Adrenal gland (tissue), 12 donors: ENCODE measurements around the gene PUS3. TPM values are rescaled to one million over a fixed set of nuclear protein-coding genes. Genes with fewer than 3 reads are reported as not detected.

ENCODE experiments used
- DNase-seq, 7 donors: peaks; one replicate each; pipeline ENCODE4 v3.0.0-alpha.2; 2019 to 2020
- H3K27ac ChIP-seq, 5 donors: fragments of 200-600 bp; sonication (generic) in 4 of 5; 1 replicate in 3 of 5; 2 replicates in 2 of 5; pipeline versions ENCODE4 v1.5.1 to v1.8.0; 2016 to 2020; ENCODE audit warnings: mild to moderate bottlenecking in 1 of 5
- H3K27me3 ChIP-seq: fragments of 200-600 bp; 2 replicates; pipeline ENCODE4 v1.8.0; 2021
- H3K36me3 ChIP-seq, 2 donors: fragments of 200-600 bp; replicated peaks in 1 of 2; 1 replicate in 1 of 2; 2 replicates in 1 of 2; pipeline versions ENCODE4 v1.5.1 to v1.8.0; 2018 to 2022
- H3K4me1 ChIP-seq, 2 donors: fragments of 200-600 bp; replicated peaks in 1 of 2; 1 replicate in 1 of 2; 2 replicates in 1 of 2; pipeline versions ENCODE4 v1.5.1 to v1.8.0; 2018 to 2021
- H3K4me3 ChIP-seq, 4 donors: fragments of 200-600 bp; sonication (generic) in 3 of 4; one replicate each; pipeline ENCODE4 v1.5.1; 2016 to 2018
- H3K9me3 ChIP-seq, 3 donors: fragments of 200-600 bp; sonication (generic) in 1 of 3; replicated peaks in 1 of 3; 1 replicate in 2 of 3; 2 replicates in 1 of 3; pipeline versions ENCODE4 v1.5.1 to v1.8.0; 2016 to 2021
- POLR2A ChIP-seq, 2 donors: fragments of 450-650 bp; IDR thresholded peaks; one replicate each; pipeline ENCODE4 v1.6.1; 2017; ENCODE audit warnings: antibody characterized with exemption in 2 of 2, mild to moderate bottlenecking in 2 of 2, moderate library complexity in 1 of 2
- WGBS, 4 donors: extraction: QIAGEN DNeasy Blood & Tissue Kit in 2 of 4; methylation state at CpG; one replicate each; pipeline versions ENCODE4 v1.1.5 to v1.1.7; 2013 to 2017; 5-methylcytosine and 5-hydroxymethylcytosine counted together
- intact Hi-C, 2 donors: fragments of 100-400 bp; cut with DNase I; formaldehyde crosslinking; loops; one replicate each; pipeline versions ENCODE4 v1.14.1 to v1.15.0; 2022 to 2023
- polyA plus RNA-seq, 3 donors: library from polyadenylated mRNA; stranded (reverse); fragments of 200-250 nt in 2 of 3; fragments of 350-450 nt in 1 of 3; fragmentation: Illumina TruSeq in 1 of 3; extraction: RNeasy Lipid Tissue Mini Kit (QIAGEN cat#74804) in 1 of 3; gene quantifications; one replicate each; pipeline ENCODE4 v1.2.3, GENCODE V29; 2013 to 2014
- total RNA-seq, 9 donors: library from RNA; depleted of rRNA in 4 of 9; stranded (reverse); fragments of >200 nt in 4 of 9; fragments of 120-200 nt in 1 of 9; fragmentation: NEBNext Ultra II Directional in 1 of 9; extraction: Animal tissue kit (Norgen Biotek cat#: 25700) in 1 of 9; gene quantifications; one replicate each; pipeline versions ENCODE4 v1.1.0 to v1.2.4, GENCODE V29; 2013 to 2023
- TF ChIP-seq, protein P1 (sequence below), 6 experiments: fragments of 450-650 bp in 4 of 6; fragments of 200-600 bp in 2 of 6; sonication (generic) in 1 of 6; IDR thresholded peaks; 1 replicate in 5 of 6; 2 replicates in 1 of 6; pipeline versions ENCODE4 v1.5.1 to v1.8.0; 2016 to 2021; ENCODE audit warnings: antibody characterized with exemption in 6 of 6, mild to moderate bottlenecking in 2 of 6, moderate library complexity in 1 of 6
- donor health status: healthy with polysubstance abuse.
- donor health status: Bipolar disorder and iron deficiency.
- donor health status: DM: yes; HTN: yes; CAD: no.
- donor health status: DM: no; HTN: no; CAD: no.
- donor health status: DM: no; HTN: no; CAD: no.
- donor health status: DM: yes; HTN: yes; CAD: no.

The PUS3 gene
- total and polyA plus RNA-seq, 12 donors, result 5.8 to 37.9 (median 15.2) TPM

DNA sequence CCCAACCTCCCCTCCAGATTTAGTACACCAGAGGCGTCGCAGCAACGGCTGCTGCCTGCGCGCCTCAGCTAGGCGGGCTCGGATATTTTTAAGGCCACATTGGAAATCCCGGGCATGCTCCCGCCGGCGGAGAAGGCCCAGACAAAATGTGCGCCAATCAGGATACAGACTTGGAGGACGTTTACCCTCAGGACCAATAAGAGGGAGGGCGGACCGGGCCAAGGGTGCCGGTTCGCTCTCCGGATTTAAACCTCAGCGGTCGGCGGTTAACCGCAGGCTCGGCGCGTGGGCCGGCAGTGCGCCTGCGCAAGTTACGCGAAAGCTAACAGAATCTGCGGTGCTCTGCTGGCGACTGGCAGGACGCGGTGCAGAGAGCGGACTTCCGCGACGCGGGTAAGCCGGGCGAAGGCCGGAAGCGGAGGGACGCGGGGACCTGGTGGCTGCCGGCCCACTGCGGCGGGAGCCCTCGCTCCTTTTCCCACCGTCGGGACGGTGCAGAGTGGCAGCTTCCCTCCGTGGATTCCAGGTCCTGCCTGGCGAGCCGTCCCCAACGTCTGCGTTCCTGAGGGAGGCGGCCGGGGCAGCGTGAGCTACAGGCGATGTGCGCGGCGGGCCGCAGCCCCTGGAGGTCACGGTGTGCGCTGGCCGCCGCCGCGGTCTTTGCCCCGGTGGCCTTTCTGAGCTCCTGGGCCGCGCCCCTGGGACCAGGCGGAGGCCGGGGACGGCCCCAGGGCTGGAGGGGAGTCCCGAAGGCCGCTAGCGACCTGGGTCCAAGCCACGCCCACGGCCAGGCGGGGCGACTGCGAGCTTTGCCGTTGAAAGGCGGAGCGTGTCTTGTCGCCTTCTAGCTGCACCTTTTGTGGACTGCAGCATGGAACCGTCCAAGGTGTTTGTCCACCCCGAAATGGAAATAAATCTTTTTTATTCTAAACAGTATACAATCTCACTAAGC, 15.4 kb downstream of the PUS3 start, which contains the start of gene HYLS1:
Gene HYLS1, plus strand, starts transcription at position 296 of the 952 bp plus-strand sequence. CDS start 11,701 bp downstream, outside the sequence.
- Histone ChIP-seq H3K36me3 (no peaks in the 10 kb centered on the region), H3K4me1 (peaks cover 0 to 21% of the 10 kb centered on the region in 2 donors), H3K27me3 (no peaks in the 10 kb centered on the region), H3K9me3 (no peaks in the 10 kb centered on the region), H3K4me3 (peak within 1 kb of the TSS; percentile 34 to 84 (median 68)), H3K27ac (peak within 1 kb of the TSS; percentile 88 to 98 (median 94))
- DNase-seq, result peak; percentile 95 to 98 (median 97)
- TF ChIP-seq, protein P1, sequence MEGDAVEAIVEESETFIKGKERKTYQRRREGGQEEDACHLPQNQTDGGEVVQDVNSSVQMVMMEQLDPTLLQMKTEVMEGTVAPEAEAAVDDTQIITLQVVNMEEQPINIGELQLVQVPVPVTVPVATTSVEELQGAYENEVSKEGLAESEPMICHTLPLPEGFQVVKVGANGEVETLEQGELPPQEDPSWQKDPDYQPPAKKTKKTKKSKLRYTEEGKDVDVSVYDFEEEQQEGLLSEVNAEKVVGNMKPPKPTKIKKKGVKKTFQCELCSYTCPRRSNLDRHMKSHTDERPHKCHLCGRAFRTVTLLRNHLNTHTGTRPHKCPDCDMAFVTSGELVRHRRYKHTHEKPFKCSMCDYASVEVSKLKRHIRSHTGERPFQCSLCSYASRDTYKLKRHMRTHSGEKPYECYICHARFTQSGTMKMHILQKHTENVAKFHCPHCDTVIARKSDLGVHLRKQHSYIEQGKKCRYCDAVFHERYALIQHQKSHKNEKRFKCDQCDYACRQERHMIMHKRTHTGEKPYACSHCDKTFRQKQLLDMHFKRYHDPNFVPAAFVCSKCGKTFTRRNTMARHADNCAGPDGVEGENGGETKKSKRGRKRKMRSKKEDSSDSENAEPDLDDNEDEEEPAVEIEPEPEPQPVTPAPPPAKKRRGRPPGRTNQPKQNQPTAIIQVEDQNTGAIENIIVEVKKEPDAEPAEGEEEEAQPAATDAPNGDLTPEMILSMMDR (IDR thresholded peaks at IDR 0.05), result peak in 3 of 6 experiments; percentile 15 to 27 (median 21)
- peak; percentile 71 to 97 for TF ChIP-seq POLR2A (IDR thresholded peaks at IDR 0.05)
- intact Hi-C loops, result no loop called here
- 0% methylated on average over 31 to 91 of the region's 91 CpGs for WGBS, 4 donors

DNA sequence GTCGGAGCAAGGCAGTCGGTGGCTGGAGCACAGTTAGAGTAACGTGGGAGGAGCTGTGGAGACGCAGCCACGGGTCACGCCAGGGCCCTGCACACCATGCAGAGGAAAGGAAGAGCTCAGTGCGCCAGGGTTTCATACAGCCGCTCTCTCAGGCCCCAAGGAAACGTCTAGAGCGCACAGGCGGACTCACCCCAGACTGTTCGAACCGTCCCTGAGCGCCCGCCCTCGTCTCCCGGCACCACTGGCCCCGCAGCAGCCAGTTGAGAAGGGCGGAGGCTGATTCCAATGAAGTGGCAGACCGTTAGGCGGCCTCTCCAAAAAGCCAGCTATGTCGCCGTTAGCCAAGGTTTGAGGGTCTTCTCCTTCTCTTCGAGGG, 16.0 kb downstream of the PUS3 start:
- intact Hi-C loops, result no loop called here
- Histone ChIP-seq H3K27ac (peak overlapping the region; percentile 20 to 98 (median 94)), H3K9me3 (no peaks in the 10 kb centered on the region), H3K36me3 (no peaks in the 10 kb centered on the region), H3K4me3 (peak overlapping the region in 2 of 4 donors; percentile 33 to 65), H3K4me1 (peaks cover 0 to 21% of the 10 kb centered on the region in 2 donors), H3K27me3 (no peaks in the 10 kb centered on the region)
- peak; percentile 42 to 78 (median 57) for DNase-seq
- TF ChIP-seq POLR2A (IDR thresholded peaks at IDR 0.05), result no peak
- TF ChIP-seq, protein P1 (IDR thresholded peaks at IDR 0.05), result no peak
- WGBS, 4 donors, result 12 to 27% (median 16%) methylated on average over 8 to 24 of the region's 24 CpGs

DNA sequence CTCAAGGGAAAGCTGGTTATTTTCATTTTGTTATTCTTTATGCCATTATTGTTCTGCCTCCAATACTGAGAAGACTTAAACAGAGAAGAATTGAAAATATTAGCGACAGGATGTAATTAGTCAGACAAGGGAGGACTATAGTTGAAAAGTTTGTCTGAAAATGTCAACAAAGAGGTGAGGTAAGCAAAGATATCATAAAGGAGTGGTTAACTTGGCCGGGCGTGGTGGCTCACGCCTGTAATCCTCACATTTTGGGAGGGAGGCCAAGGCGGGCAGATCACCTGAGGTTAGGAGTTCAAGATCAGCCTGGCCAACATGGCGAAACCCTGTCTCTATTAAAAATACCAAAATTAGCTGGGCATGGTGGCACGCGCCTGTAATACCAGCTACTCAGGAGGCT, 19.6 kb downstream of the PUS3 start:
- TF ChIP-seq POLR2A (IDR thresholded peaks at IDR 0.05), result no peak
- TF ChIP-seq, protein P1 (IDR thresholded peaks at IDR 0.05), result no peak
- Histone ChIP-seq H3K27ac (no peak overlapping the region), H3K27me3 (no peaks in the 10 kb centered on the region), H3K9me3 (no peaks in the 10 kb centered on the region), H3K4me1 (peaks cover 0 to 7% of the 10 kb centered on the region in 2 donors), H3K4me3 (no peak overlapping the region), H3K36me3 (no peaks in the 10 kb centered on the region)
- intact Hi-C loops, result no loop called here
- WGBS, 4 donors, result 74 to 90% (median 83%) methylated on average over 8 of the region's 8 CpGs
- no peak for DNase-seq

DNA sequence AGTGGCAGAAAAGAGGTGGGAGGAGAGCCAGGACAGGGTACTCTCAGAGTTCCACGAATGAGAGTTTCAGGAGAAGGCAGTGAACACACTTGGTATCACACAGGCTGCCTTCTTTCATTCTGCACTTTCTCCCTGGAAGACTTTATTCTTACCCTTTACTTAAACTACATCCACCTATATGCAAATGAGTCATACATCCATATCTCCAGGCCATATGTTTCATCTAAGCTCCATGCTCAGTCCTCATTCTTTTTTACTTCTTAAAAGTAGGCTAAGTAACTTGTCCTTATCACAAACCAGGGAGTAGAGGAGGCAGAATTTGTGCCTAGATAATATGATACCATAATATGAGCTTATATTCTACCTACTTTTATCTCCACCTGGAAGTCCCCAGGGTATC, 21.7 kb downstream of the PUS3 start:
- intact Hi-C loops, result no loop called here
- no peaks in the 10 kb centered on the region for H3K4me1 ChIP-seq
- no peak overlapping the region for H3K27ac ChIP-seq
- H3K36me3 ChIP-seq, result no peaks in the 10 kb centered on the region
- no peaks in the 10 kb centered on the region for H3K27me3 ChIP-seq
- H3K4me3 ChIP-seq, result no peak overlapping the region
- TF ChIP-seq, protein P1 (IDR thresholded peaks at IDR 0.05), result no peak
- no peak for TF ChIP-seq POLR2A (IDR thresholded peaks at IDR 0.05)
- H3K9me3 ChIP-seq, result no peaks in the 10 kb centered on the region
- no peak for DNase-seq
- WGBS, 4 donors, result 76 to 87% (median 76%) methylated on average over 1 of the region's 1 CpG
